Loucy (cell line): ENCODE data around the gene ELMOD1.

ENCODE experiments used
- CTCF ChIP-seq: fragments of 200-600 bp; sonication (generic); conservative IDR thresholded peaks from 2 replicates; pipeline ENCODE4 v1.5.1; 2014; ENCODE audit warnings: mild to moderate bottlenecking, antibody characterized with exemption, low read length
- EZH2phosphoT487 ChIP-seq: fragments of 200-600 bp; IDR thresholded peaks from 2 replicates; pipeline ENCODE4 v1.6.1; 2018; ENCODE audit warnings: antibody characterized with exemption, mild to moderate bottlenecking, moderate library complexity, borderline replicate concordance

DNA sequence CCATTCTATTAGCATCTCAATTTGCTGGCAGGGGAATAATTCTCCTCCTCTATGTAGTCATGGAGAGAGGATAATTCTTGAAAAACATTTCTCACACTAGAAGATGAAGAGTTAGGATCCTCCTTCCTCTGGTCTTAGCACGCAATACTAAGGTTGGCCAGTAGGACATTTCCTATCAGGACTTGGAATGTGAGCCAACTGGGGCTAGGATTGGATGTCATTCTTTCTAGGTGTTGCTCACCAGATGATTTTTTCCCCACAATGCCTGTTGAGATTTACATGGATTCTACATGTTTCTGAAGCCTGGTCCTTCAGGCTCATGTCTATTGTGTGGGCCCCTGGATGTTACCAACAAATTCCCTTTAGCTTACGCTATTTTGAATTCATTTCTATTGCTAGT lies 92.9 kb downstream of the ELMOD1 start:
- TF ChIP-seq CTCF (peak; percentile 45), EZH2phosphoT487 (no peak)
